Amniotic epithelial cell (primary cell): ENCODE measurements around the gene LAMA3.
"Not testable (repeated sequence)": the region's sequence is repeated elsewhere in the genome, so short reads cannot be mapped to it uniquely, and the experiment has no call there.

ENCODE experiments used
- DNase-seq: peaks from one replicate; pipeline ENCODE4 v3.0.0-alpha.2; 2010; ENCODE audit warnings: low read depth

The LAMA3 gene

DNA sequence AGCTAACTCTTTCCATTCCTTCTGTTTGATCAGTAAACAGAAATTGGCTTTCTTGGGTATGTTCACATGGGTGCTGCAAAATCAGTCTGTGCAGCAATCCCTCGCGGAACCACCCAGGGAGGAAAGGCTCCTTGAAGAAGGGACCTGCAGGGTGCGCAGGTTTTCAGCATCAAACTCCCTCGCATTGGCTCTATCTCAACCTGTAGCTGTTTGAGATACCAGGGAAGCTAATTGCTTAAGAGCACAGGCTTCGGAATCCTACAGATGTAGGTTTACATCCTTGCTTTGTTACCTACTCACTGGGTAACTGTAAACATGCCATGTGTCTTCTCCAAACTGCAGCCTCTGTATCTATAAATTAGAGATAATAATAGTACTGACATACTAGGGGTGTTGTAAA, 43.2 kb downstream of the LAMA3 start:
- no peak for DNase-seq

DNA sequence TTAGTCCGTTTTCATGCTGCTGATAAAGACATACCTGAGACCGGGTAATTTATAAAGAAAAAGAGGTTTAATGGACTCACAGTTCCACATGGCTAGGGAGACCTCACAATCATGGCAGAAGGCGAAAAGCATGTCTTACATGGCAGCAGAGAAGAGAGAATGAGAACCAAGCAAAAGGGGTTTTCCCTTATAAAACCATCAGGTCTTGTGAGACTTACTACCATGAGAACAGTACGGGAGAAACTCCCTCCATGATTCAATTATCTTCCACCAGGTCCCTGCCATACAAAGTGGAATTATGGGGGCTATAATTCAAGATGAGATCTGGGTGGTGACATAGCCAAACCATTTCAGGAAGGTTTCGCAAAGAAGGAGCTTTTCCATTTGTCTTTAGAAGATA, 44.0 kb downstream of the LAMA3 start:
- DNase-seq: not testable (repeated sequence)

DNA sequence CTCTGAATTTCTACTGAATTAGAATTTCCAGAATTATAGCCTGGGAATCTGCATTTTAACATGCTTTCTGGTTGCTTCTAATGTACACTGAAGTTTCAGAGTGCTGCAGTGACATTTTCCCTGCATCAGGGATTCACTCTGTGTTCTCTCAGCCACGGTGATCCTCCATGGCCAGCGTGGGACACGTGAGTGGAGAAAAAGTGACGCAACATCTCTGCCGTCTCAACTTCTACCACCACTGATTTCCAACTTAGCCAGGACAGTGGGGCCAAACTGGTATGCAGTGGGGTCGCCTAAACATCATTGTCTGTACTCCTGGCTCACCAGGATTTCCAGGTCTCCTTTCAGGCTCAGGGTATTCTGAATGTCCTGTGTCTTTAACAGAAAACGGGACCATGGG, 44.6 kb downstream of the LAMA3 start:
- DNase-seq: no peak

DNA sequence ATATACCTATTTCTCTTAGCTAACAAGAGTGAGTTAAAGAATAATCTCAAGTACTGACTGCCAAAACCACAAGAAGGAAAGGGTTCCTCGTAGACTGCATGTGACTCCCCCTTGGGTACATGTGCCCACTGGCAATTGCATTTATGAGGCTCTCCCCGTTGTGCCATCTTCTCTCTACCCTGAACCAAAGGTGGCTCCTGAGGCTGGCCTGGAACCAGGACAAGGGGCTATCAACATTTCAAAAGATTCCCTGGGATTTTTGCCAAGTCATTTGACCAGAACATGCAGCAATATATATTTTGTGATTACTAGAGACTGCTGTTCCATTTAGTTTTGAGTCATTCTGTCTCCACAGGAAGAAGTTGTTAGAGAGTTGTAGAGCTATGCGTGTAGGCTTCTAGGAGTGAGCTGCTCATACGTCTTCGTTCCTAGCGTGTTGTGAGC, 45.8 kb downstream of the LAMA3 start:
- peak; percentile 79 for DNase-seq

DNA sequence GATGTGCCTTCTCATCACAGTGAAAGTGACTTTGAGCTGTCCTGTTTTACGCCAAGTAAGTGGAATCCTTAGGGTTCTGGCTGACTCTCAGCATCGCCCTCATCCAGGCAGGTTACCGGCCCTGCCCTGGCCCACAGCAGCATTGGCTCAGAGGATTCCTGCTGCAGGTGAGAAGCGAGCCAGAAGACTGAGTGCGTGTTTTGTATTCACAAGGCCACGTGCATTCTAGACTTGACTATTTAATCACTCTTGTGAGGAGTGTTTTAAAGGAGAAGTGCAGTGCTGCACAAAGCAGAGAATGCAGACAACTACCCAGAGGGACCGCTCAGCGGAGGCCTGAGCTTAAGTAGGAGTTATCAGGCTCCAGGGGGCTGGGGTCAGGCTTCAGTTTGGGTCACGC, 48.3 kb downstream of the LAMA3 start:
- DNase-seq: no peak

DNA sequence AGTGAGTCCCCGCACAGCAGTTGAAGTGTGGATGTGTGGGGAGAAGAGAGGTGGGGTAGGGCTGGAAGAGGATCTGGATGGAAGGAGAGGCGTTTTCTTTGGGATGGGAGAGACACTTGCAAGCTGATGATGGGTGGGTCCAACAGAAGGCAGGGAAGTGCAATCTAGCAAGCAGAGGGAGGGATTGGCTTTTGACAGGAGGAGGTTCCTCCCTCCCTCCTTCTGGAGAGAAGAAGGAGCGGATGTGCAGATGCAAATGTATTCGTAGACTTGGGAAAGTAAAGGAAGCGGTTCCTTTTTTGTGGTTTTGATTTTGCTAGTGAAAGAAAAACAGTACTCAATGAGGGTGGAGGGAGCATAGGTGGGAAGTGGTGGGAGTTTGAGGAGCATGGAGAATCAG, 48.9 kb downstream of the LAMA3 start:
- no peak for DNase-seq

DNA sequence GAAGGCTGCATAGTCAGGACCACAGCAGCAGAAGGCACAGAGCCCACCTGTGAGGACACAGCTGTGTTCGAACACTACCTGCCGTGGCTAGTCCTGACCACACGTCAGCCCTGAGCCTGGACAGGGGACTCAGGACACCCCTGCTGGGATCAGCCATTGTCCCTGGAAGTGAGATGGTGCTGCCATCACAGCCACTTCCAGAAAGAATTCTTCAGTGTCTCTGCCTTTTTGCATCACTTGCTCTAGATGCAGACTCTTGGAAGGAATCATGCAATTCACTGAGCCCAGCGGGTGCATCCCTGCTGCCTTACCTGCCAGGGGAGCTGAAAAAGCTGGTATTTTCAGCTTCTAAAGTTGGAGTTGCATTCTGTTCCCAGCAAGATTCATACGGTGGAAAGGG, 49.3 kb downstream of the LAMA3 start:
- DNase-seq: no peak

DNA sequence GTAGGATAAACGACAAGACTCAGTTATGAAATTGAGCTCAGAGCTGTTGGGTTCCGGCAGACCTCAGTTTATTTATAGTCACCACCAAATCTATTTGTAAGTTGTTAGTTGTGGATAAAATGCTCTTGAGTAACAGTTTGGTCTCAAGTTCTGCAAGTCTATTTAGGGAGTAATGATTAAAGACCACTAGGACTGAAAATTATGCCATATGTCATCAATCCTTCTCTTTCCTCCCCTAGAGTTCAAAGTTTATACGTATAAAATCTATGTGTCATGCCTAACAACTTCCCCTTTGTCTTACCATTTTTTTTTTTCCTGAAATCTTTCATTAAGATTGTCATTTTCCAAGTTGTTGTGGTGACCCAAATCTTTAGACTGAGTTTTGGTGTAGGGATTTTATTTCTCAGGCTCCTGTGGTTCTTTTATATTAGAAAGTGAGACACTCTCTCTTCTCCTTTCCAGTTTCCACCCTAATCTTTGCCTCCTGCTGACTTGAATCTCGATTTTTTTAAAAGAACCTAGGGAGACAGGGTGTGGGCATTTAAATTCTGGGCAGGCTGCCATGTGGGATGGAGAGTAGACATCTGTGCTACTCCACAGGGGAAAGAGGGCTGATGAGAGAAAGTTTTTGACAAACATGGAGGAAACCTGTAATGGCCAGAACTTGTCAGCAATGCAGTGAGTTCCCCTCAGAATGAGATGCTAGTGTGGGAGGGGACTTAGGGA, 51.0 kb downstream of the LAMA3 start:
- peak; percentile 55 for DNase-seq

DNA sequence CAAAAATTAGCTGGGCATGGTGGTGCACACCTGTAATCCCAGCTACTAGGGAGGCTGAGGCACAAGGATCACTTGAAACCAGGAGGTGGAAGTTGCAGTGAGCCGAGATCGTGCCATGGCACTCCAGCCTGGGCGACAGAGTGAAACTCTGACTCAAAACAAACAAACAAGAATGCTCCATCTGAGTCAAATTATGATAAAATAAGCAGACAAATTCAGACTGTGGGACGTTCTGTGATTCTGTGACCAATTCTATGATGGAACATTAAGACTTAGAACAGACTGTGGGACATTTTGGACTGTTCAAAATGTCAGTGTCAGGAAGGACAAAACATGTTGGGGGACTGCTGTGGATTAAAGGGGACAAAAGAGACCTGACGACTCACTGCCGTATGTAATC, 52.7 kb downstream of the LAMA3 start:
- not testable (repeated sequence) for DNase-seq

DNA sequence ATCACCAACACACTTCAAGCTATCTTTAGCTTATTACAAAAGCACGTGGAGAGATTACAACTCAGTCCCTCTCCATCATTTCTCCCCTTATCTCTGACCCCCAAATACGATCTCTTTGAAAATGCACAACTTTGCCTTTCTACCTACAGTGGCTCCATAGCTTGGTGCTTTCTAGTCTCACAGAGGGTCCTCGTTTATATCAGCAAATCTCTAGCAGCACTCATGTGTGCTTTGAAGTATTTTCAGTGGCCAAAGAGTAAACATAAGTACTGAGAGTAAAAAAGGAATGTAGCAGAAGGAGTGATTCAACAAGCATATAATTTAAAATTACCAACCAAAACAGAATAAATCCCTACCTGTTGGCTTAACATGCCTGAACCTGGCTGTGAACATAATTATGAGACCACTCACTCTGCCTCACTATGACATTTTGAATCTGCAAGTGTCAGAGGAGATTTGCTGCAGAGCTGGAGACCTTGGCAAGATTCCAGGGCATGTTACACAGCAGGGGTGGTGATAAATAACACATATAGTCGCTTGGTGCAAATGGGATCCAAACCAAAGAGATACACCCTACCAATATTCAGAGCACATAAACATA, 54.6 kb downstream of the LAMA3 start:
- peak; percentile 5 for DNase-seq

DNA sequence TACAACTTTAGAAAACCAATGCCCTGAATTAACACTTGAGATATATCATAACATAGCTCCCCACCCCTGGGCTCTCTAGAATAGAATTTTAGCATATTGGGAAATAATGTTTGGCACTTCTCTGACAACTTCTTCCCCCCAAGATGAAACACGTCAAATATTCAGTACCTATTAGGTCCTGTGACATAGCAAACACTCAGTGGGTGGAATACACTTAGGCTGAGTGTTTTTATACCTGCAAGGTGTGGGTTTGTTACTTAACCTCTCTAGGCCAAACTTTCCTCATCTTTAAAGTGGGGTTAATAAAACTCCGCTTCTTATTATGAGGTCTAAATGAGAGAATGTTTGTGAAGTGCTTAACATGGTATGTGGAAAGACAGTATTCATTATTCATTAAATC, 56.1 kb downstream of the LAMA3 start:
- DNase-seq: no peak

DNA sequence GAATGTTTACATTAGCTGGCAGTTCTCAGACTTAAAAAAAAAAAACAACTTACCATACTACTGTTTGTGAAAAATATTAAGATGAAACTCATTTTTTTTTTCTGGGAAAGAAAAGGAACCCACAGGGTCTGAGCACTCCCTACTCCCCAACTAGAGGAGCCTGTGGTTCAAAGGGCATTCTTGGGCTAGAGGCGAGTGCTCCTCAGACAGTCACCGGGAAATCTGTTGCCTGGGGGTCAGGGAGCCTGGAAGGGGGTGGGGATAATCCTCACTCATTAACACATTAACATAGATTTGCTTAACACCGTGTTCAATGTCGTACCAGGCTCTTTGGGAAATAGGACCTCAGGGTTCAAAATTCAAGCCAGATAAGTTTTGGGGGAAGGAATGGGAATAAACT, 57.6 kb downstream of the LAMA3 start:
- no peak for DNase-seq

DNA sequence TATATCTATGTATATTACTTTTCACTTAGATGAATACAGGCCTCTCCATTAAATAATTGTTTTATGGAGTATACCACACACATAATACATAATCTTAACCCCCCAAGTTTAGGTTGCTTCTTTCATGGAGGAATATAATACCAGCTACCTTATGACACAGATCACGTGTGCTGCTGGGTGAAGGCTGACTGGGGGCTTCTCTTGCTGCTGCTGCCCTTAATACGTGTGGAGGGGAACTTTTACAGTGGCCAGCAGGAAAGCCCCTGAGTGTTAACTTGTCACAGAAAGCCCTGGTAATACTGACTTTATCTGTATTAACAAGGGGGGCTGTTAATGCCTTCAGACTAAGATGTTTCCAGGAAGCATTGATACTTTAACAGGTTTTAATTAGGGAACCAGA, 63.1 kb downstream of the LAMA3 start:
- DNase-seq: no peak

DNA sequence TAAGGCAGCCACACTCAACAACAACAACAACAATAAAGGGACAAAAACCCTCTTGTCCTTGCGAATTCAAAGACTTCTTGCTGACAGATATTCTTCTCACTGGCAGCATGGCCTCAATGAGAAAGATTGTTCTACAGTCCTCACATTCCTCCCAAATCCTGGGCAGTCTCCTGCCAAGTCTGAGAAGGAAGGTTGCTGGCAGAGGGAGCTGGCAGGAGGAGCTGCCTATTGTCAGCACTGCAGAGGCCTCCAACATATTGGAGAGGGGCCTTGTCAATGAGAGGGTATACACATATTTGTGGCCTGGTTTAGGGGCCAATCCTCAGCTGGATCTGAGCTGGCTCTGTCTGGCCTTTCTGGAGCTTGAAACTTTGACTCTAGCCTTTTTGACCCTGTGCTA, 63.5 kb downstream of the LAMA3 start:
- DNase-seq: peak; percentile 30

DNA sequence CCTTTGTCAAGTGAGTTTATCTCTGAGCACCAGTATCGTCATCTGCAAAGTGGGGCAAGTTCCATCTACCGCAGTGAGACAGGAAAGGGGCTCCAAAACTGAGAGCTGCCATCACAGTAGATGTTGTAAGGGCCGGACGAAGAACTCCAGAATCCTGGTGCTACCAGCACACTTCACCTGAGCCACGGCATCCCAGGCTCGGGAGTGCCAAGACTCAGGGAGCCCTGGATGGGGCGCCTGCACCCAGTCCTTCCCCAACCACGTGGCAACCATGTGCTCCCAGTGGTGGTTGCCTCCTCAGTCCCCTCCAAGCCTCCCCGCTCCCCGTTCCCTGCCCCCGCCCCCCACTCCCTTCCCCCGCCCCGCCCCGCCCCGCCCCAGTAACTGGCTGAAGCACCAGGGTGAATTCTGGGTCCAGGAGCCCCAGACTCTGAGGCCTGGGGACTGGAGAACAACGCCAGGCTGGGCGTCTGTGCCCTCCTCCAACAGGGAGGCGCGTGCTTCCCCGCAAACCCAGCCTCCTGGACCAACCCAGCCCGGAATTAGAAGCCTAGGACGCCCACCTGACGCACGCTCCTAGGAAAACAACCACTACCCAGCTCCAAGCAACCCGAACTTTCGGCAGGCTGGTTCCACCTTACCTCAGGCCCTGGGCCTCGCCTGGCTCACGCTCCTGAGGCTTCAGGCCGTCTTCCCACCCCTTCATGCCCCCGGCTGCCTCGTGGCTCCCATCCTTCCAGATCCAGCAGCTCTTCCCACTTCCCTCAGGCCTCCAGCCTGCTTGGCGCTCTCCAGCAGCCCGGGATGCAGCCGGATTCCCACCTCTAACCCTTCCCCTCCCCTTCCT, 67.6 kb downstream of the LAMA3 start:
- DNase-seq: no peak

DNA sequence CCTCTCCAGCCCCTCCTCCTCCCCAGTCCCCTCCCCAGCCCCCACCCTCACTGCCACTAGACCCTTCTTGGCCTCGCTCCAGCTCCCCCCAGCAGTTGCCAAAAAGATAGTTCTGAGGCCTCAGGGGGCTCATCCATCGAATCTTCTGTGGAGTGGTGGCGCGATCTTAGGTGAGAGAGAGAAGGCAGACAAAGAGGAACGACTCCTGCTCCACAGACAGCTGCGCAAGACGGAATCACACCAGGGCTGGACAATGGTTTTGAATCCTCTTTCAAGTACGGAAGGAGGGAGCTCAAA, 68.1 kb downstream of the LAMA3 start:
- DNase-seq: no peak

DNA sequence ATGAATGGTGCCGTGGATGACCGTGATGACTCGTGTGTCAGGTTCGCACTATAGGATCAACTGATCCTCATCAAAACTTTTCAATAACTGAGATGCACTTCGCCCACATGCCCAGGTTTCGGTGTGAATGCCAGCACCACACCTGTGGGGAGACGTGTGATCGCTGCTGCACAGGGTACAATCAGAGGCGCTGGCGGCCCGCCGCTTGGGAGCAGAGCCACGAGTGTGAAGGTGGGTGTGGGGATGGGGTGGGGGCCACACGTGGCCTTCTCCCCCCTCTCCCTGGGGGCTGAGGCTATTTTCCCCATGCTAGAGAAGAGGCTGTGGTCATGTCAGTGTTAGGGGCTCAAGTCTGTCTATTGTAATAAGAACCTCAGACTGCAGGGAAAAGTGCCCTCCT, 69.0 kb downstream of the LAMA3 start:
- DNase-seq: no peak

DNA sequence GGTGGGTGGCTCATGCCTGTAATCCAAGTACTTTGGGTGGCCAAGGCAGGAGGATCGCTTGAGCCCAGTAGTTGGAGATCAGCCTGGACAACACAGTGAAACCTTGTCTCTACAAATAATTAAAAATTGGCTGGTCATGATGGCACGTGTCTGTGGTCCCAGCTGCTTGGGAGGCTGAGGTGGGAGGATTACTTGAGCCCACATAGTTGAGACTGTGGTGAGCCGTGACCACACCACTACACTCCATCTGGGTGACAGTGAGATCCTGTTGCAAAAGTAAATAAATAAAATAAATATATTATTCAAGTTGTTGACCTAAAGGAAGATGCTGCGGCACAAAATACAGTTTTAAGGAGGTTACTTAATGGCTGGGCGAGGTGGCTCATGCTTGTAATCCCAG, 72.7 kb downstream of the LAMA3 start:
- no peak for DNase-seq

DNA sequence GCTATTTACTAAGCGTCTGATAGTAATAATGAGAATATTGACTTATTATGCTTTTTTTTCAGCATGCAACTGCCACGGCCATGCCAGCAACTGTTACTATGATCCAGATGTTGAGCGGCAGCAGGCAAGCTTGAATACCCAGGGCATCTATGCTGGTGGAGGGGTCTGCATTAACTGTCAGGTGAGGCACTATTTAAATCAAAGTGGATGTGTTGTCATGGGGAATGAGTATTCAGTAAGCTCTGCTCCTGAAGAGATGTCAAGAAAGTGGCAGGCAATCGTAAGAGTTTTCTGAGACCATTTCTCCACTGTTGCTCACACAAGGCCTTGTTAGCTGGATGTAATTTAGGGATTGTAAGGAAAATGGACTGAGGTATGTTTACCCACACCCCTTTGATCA, 74.1 kb downstream of the LAMA3 start:
- no peak for DNase-seq

DNA sequence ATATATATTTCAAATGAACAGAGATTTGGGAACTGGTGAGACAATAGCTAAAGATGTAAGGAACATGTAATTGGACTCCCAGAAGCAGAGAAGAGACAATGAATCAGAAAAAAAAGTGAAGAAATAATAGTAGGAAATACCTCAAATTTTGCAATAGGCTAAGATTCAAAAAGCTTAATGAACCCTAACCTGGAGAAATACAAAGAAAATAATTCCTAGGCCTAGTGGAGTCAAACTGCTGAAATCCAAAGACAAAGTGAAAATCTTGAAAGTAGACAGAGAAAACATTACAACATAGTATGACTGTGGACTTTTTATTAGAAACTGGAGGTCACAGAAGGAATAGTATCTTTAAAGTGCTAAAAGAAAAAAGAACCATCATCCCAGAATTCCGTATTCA, 76.7 kb downstream of the LAMA3 start:
- DNase-seq: no peak

DNA sequence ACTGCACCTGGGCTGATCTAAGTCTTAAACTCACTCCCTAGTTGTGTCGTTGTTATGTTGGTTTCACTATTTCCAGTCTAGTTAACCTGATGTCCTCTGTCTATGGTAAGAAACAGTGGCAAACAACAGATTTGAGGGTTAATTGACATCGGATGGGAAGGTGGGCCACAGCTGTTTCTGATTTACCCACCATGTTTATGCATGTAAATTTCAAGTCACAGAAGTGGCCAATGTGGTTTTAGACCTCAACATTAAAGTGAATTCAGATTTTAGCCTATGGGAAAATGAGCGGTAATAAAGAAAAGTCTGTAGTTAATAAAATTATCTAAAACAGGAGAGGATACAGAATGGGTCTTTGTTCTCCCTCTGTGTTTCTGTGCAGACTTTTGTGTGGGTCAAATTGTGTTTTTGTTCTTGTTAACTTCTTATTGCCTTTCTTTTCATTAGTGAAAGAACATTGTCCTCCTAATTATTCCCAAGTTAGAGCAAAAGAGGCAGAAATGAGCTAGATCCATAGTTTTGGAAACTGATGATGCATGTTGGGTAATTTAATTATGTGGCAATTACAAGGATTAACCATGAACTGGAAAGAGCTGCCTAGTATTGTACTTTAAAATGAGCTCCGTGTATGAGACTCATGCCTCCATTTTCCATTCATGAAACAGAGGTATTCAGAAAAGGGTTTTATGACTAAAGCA, 83.2 kb downstream of the LAMA3 start:
- DNase-seq: no peak

DNA sequence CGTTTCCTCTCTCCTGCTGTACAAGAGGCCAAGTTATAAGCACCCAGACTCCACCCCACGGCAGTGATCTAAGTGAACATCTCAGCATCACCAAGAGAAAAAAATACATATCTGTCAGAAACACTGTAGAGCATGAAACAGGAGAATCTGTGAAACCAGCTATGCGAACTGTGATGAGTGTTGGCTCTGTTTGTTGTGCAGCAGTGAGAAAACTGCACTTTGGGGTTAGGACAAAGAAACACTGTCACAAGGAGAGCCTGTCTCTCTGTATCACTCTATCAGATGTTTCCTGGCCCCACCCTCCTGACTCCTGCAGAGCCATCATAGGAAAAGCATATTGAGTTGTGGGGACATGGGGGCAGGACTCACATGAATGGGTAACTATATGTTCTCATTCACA, 87.1 kb downstream of the LAMA3 start:
- DNase-seq: no peak

DNA sequence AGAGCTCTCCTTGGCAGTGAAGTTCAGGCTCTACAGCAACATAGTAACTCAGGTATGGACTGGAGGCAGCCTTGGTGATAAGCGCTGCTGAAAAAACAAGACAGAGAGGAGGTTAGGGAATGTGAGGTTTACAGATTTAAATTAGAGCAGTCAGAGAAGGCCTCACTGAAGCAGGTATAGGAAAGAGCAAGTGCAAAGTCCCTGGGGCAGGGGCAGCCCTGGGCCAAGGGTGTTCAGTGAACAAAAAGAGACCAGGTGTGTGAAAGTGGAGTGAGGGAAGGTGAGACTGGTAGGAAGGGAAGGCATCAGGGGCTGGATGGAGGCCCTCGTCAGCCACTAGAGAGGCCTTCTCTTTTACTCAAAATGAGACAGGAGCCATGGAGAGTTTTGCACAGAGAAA, 89.6 kb downstream of the LAMA3 start:
- no peak for DNase-seq
